Measurements from ENCODE around the gene EIF4E3.

- TF ChIP-seq CTCF (IDR thresholded peaks at IDR 0.05; ENCODE audit: insufficient read depth, low read length, poor library complexity, severe bottlenecking) (no peak), EZH2phosphoT487 (conservative IDR thresholded peaks at IDR 0.05; ENCODE audit: low read length) (no peak)
Measured at GRCh38 chr3:71760140-71760539, 34.9 kb upstream of the EIF4E3 start.
